ENCODE measurements around the gene LMAN1L. TPM values are rescaled to one million over a fixed set of nuclear protein-coding genes. Genes with fewer than 3 reads are reported as not detected.

Gene LMAN1L
- total RNA-seq, 6 donors from 2014 or later = 1.0 TPM; not detected in 5

- Histone ChIP-seq H3K9me3 (no peaks in the 10 kb centered on the region), H3K27ac (no peak overlapping the region), H3K4me1 (peaks cover 0 to 8% (median 0%) of the 10 kb centered on the region in 4 donors), H3K27me3 (no peaks in the 10 kb centered on the region), H3K4me3 (no peak overlapping the region), H3K36me3 (no peaks in the 10 kb centered on the region)
- no peak for TF ChIP-seq CTCF (IDR thresholded peaks at IDR 0.05)
- TF ChIP-seq POLR2AphosphoS5 (IDR thresholded peaks at IDR 0.05) = no peak
- no peak for TF ChIP-seq POLR2A (IDR thresholded peaks at IDR 0.05)
- TF ChIP-seq EP300 (IDR thresholded peaks at IDR 0.05) = no peak
- ATAC-seq (ENCODE audit: low FRiP score in 2 of 2) = no peak
- no peak for DNase-seq
- WGBS, 2 donors = 87 to 90% methylated on average over 3 of the region's 3 CpGs
Observed at GRCh38 chr15:74809956-74810355, 2.7 kb upstream of the LMAN1L start.

GRCh38 chr15:74815121-74815934 is 2.7 kb downstream of the LMAN1L start:
- Histone ChIP-seq H3K27me3 (no peaks in the 10 kb centered on the region), H3K4me1 (peaks cover 0 to 6% (median 1%) of the 10 kb centered on the region in 4 donors), H3K36me3 (no peaks in the 10 kb centered on the region), H3K27ac (no peak overlapping the region), H3K4me3 (no peak overlapping the region), H3K9me3 (no peaks in the 10 kb centered on the region)
- DNase-seq = no peak
- ATAC-seq (ENCODE audit: low FRiP score in 2 of 2) = no peak
- TF ChIP-seq EP300 (IDR thresholded peaks at IDR 0.05) (no peak), POLR2AphosphoS5 (IDR thresholded peaks at IDR 0.05) (no peak), POLR2A (IDR thresholded peaks at IDR 0.05) (no peak), CTCF (IDR thresholded peaks at IDR 0.05) (no peak)
- 66 to 75% methylated on average over 9 to 10 of the region's 10 CpGs for WGBS, 2 donors

GRCh38 chr15:74815961-74816360 is 3.3 kb downstream of the LMAN1L start:
- TF ChIP-seq EP300 (IDR thresholded peaks at IDR 0.05) (no peak), POLR2AphosphoS5 (IDR thresholded peaks at IDR 0.05) (no peak), CTCF (IDR thresholded peaks at IDR 0.05) (no peak)
- Histone ChIP-seq H3K36me3 (no peaks in the 10 kb centered on the region), H3K27ac (no peak overlapping the region), H3K4me1 (peaks cover 0 to 6% (median 1%) of the 10 kb centered on the region in 4 donors), H3K27me3 (no peaks in the 10 kb centered on the region), H3K4me3 (no peak overlapping the region), H3K9me3 (no peaks in the 10 kb centered on the region)
- DNase-seq = no peak
- ATAC-seq (ENCODE audit: low FRiP score in 2 of 2) = no peak
- WGBS, 2 donors = 85 to 90% methylated on average over 6 to 11 of the region's 15 CpGs

GRCh38 chr15:74816624-74817369 is 4.2 kb downstream of the LMAN1L start:
- TF ChIP-seq POLR2AphosphoS5 (IDR thresholded peaks at IDR 0.05) (no peak), POLR2A (IDR thresholded peaks at IDR 0.05) (no peak), CTCF (IDR thresholded peaks at IDR 0.05) (no peak), EP300 (IDR thresholded peaks at IDR 0.05) (no peak)
- Histone ChIP-seq H3K36me3 (no peaks in the 10 kb centered on the region), H3K4me1 (peaks cover 0 to 6% (median 1%) of the 10 kb centered on the region in 4 donors), H3K4me3 (no peak overlapping the region), H3K9me3 (no peaks in the 10 kb centered on the region), H3K27me3 (no peaks in the 10 kb centered on the region), H3K27ac (no peak overlapping the region)
- ATAC-seq (ENCODE audit: low FRiP score in 2 of 2) = no peak
- DNase-seq = no peak
- WGBS, 2 donors = 64 to 66% methylated on average over 13 to 16 of the region's 19 CpGs

Data from upper lobe of left lung (tissue), 6 donors.